IMR-90 (cell line): ENCODE results near the gene CDK17. TPM values are rescaled to one million over a fixed set of nuclear protein-coding genes. Genes with fewer than 3 reads are reported as not detected.

Source experiments
- ATAC-seq: fragments of 200-7000 bp; cut with Tn5 transposase; 2 replicates; pipeline ENCODE4 v1.9.1; 2020; ENCODE audit warnings: low read depth, mild to moderate bottlenecking, moderate library complexity
- BruUV-seq: library from RNA; stranded (reverse); fragments of 400-500 nt; replicated peaks from 2 replicates; lab custom pipeline; 2021; lab: Mats Ljungman, UMichigan
- CTCF ChIA-PET: fragments of 300-600 bp; formaldehyde crosslinking; extraction: SDS; loops from one replicate; lab custom pipeline; 2021; ENCODE audit warnings: antibody characterized with exemption; lab: Yijun Ruan, JAX
- POLR2A ChIA-PET: fragments of 300-600 bp; sonication (Branson Sonifier 250); formaldehyde crosslinking; loops from one replicate; lab custom pipeline; 2022; ENCODE audit warnings: antibody characterized with exemption; ENCODE audit not compliant: unreplicated experiment; lab: Charles Lee
- DNase-seq: peaks from one replicate; pipeline ENCODE4 v3.0.0; 2013
- H2AFZ ChIP-seq: replicated peaks from 2 replicates; pipeline ENCODE3; 2013; ENCODE audit warnings: low read length, mild to moderate bottlenecking; ENCODE audit not compliant: poor library complexity
- H2AK5ac ChIP-seq: 2 replicates; pipeline ENCODE4 v1.6.1; 2013; ENCODE audit warnings: low read depth, low read length, inconsistent platforms
- H2AK9ac ChIP-seq: replicated peaks from 2 replicates; pipeline ENCODE3; 2013; ENCODE audit warnings: mild to moderate bottlenecking, low read depth, low read length, moderate library complexity; ENCODE audit not compliant: poor library complexity
- H2BK120ac ChIP-seq: 2 replicates; pipeline ENCODE4 v1.6.1; 2013; ENCODE audit warnings: low read depth, low read length, inconsistent platforms
- H2BK15ac ChIP-seq: 3 replicates; pipeline ENCODE4 v1.6.1; 2013; ENCODE audit warnings: low read depth, low read length, inconsistent platforms
- H2BK20ac ChIP-seq: 2 replicates; pipeline ENCODE4 v1.6.1; 2013; ENCODE audit warnings: low read depth, mild to moderate bottlenecking, inconsistent platforms, low read length, moderate library complexity
- H2BK5ac ChIP-seq: 2 replicates; pipeline ENCODE4 v1.6.1; 2013; ENCODE audit warnings: mild to moderate bottlenecking, low read depth, low read length, inconsistent platforms; ENCODE audit not compliant: poor library complexity, severe bottlenecking
- H3K14ac ChIP-seq: replicated peaks from 2 replicates; pipeline ENCODE4 v1.6.1; 2013; ENCODE audit warnings: low read depth, low read length, inconsistent platforms
- H3K18ac ChIP-seq: 2 replicates; pipeline ENCODE4 v1.6.1; 2013; ENCODE audit warnings: low read depth, low read length, control low read depth
- H3K23ac ChIP-seq: 2 replicates; pipeline ENCODE4 v1.6.1; 2013; ENCODE audit warnings: low read depth, low read length, inconsistent platforms
- H3K27ac ChIP-seq: 2 replicates; pipeline ENCODE4 v1.5.1; 2013; ENCODE audit warnings: mild to moderate bottlenecking, control low read depth, low read length; ENCODE audit not compliant: insufficient read depth
- H3K27me3 ChIP-seq: 2 replicates; pipeline ENCODE4 v1.6.1; 2013; ENCODE audit warnings: low read length; ENCODE audit not compliant: control insufficient read depth, insufficient read depth
- H3K36me3 ChIP-seq: 2 replicates; pipeline ENCODE4 v1.6.1; 2013; ENCODE audit warnings: low read length, mixed read lengths; ENCODE audit not compliant: control insufficient read depth, insufficient read depth
- H3K4ac ChIP-seq: 2 replicates; pipeline ENCODE4 v1.6.1; 2013; ENCODE audit warnings: low read depth, low read length, inconsistent platforms
- H3K4me1 ChIP-seq: 2 replicates; pipeline ENCODE4 v1.6.1; 2013; ENCODE audit warnings: low read length, mixed read lengths; ENCODE audit not compliant: control insufficient read depth, insufficient read depth
- H3K4me2 ChIP-seq: 2 replicates; pipeline ENCODE4 v1.6.1; 2013; ENCODE audit warnings: low read depth, mild to moderate bottlenecking, control low read depth, low read length, moderate library complexity
- H3K4me3 ChIP-seq: 2 replicates; pipeline ENCODE4 v1.5.1; 2013; ENCODE audit warnings: low read depth, mild to moderate bottlenecking, control low read depth, low read length, moderate library complexity; ENCODE audit not compliant: insufficient read depth
- H3K56ac ChIP-seq: 2 replicates; pipeline ENCODE4 v1.6.1; 2013; ENCODE audit warnings: low read length, inconsistent platforms; ENCODE audit not compliant: insufficient read depth; ENCODE audit errors: extremely low read depth
- H3K79me1 ChIP-seq, 2 experiments: 2 replicates each; pipeline ENCODE4 v1.6.1; 2013; ENCODE audit warnings: low read length in 2 of 2, inconsistent platforms in 1 of 2, low read depth in 1 of 2
- H3K9ac ChIP-seq: 2 replicates; pipeline ENCODE4 v1.6.1; 2013; ENCODE audit warnings: low read depth, low read length, control low read depth
- H3K9me1 ChIP-seq: 2 replicates; pipeline ENCODE4 v1.6.1; 2013; ENCODE audit warnings: low read length, inconsistent platforms; ENCODE audit not compliant: insufficient read depth
- H3K9me3 ChIP-seq: 2 replicates; pipeline ENCODE4 v1.6.1; 2013; ENCODE audit warnings: low read length; ENCODE audit not compliant: control insufficient read depth, insufficient read depth
- H4K20me1 ChIP-seq: 2 replicates; pipeline ENCODE4 v1.6.1; 2013; ENCODE audit warnings: low read length, inconsistent platforms; ENCODE audit not compliant: insufficient read depth
- H4K5ac ChIP-seq: 2 replicates; pipeline ENCODE4 v1.6.1; 2013; ENCODE audit warnings: mild to moderate bottlenecking, low read depth, low read length, control low read depth
- H4K8ac ChIP-seq, 2 experiments: 2 replicates each; pipeline ENCODE4 v1.6.1; 2013; ENCODE audit warnings: low read depth in 2 of 2, low read length in 2 of 2, control low read depth in 1 of 2, inconsistent platforms in 1 of 2
- H4K91ac ChIP-seq: 2 replicates; pipeline ENCODE4 v1.6.1; 2013; ENCODE audit warnings: low read depth, low read length, inconsistent platforms; ENCODE audit not compliant: insufficient read depth
- CEBPB ChIP-seq: IDR thresholded peaks from 2 replicates; pipeline ENCODE4 v1.6.1; 2012; ENCODE audit warnings: low read depth, low read length, improper control_type of control experiment
- MAZ ChIP-seq: IDR thresholded peaks from 2 replicates; pipeline ENCODE4 v1.6.1; 2012; ENCODE audit warnings: low read depth, mild to moderate bottlenecking, low read length, improper control_type of control experiment, moderate library complexity, borderline replicate concordance
- NFE2L2 ChIP-seq: fragments of 150-350 bp; IDR thresholded peaks from 2 replicates; pipeline ENCODE4 v1.6.1; 2016; ENCODE audit warnings: low read depth, mild to moderate bottlenecking, low read length
- RAD21 ChIP-seq: IDR thresholded peaks from 2 replicates; pipeline ENCODE4 v1.6.1; 2012; ENCODE audit warnings: low read length, improper control_type of control experiment
- RFX5 ChIP-seq: IDR thresholded peaks from 2 replicates; pipeline ENCODE4 v1.8.0; 2012; ENCODE audit warnings: low read depth, mild to moderate bottlenecking, low read length, moderate library complexity
- WGBS, 2 experiments: methylation state at CpG; one replicate each; pipeline versions ENCODE4 v1.1.5 to v1.1.7; 2013; ENCODE audit warnings: missing lambda C conversion rate in 2 of 2; ENCODE audit not compliant: insufficient read length in 1 of 2; ENCODE audit errors: extremely low coverage in 2 of 2; 5-methylcytosine and 5-hydroxymethylcytosine counted together
- dilution Hi-C: fragments of 300-500 bp; cut with HindIII; formaldehyde crosslinking; loops from one replicate; pipeline ENCODE4 v1.14.3; 2018; ENCODE audit warnings: low sequenced_read_pairs; ENCODE audit not compliant: unreplicated experiment
- in situ Hi-C: fragments of 300-500 bp; cut with MboI; formaldehyde crosslinking; loops from 3 replicates; pipeline ENCODE4 v1.14.3; 2019; ENCODE audit warnings: low sequenced_read_pairs, inconsistent platforms, mixed read lengths
- intact Hi-C: fragments of 100-400 bp; cut with micrococcal nuclease; formaldehyde crosslinking; loops from 2 replicates; pipeline ENCODE4 v1.10.0; 2022
- polyA plus RNA-seq, 3 experiments: library from polyadenylated mRNA; depleted of rRNA; stranded (reverse); fragments of >200 nt; gene quantifications; 2 replicates each; pipeline ENCODE4 v1.2.3, GENCODE V29; 2012; ENCODE audit warnings: low replicate concordance in 1 of 3
- total RNA-seq: library from RNA; depleted of rRNA; stranded (reverse); fragments of >200 nt; gene quantifications from 2 replicates; pipeline ENCODE4 v1.2.3, GENCODE V29; 2012

Gene CDK17
- total and polyA plus RNA-seq, 2 of the 4 experiments (the other 2 are of a cell fraction), result 14.5 to 50.2 TPM

DNA sequence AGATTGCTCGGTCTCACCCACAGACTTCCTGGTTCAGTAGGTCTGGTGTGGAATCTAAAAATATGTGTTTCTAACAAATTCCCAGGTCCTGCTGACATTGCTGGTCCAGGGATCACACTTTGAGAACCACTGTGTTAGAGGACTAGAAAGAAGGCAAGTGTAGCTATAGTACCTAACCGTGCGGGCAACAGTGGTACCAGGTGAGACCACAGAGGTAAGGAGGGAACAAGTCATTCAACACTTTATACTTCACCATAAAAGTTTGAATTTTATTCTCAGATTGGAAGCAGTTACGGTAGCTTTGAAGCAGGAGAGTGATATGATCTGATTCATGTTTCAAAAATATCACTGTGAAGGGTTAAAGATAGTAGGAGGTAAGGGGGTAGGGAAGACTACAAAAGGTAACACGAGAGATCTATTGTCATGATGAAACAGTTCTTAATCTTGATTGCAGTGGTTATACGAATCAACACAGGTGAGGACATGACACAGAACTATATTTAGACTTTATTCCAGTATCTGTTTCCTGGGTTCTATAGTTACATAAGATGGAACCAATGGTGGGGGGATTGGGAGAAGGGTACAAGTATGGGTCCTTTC lies 73.5 kb downstream of the CDK17 start:
- H2BK15ac ChIP-seq, result no peak overlapping the region
- BruUV-seq, result no TSS peak
- no peak overlapping the region for H3K56ac ChIP-seq
- CTCF ChIA-PET, result no interaction called here
- H2AK5ac ChIP-seq, result no peak overlapping the region
- no peaks in the 10 kb centered on the region for H3K27me3 ChIP-seq
- H3K9ac ChIP-seq, result no peak overlapping the region
- H4K91ac ChIP-seq, result no peak overlapping the region
- H3K36me3 ChIP-seq, result peaks cover 18% of the 10 kb centered on the region
- peaks cover 9% of the 10 kb centered on the region; the same call in 1 of the 2 replicates for H3K9me1 ChIP-seq
- H2BK20ac ChIP-seq, result no peak overlapping the region
- H4K20me1 ChIP-seq, result peaks cover 23% of the 10 kb centered on the region
- DNase-seq, result no peak
- POLR2A ChIA-PET, result interaction anchor here (0.5 kb wide), 1 partner anchor 52 kb away, joined by 3 read pairs; no protein-coding TSS in a partner anchor
- H2AFZ ChIP-seq, result no peak overlapping the region
- no peak overlapping the region for H3K27ac ChIP-seq
- no peak overlapping the region for H2BK120ac ChIP-seq
- H3K4ac ChIP-seq, result no peak overlapping the region
- ATAC-seq, result no peak
- no peak overlapping the region for H2BK5ac ChIP-seq
- in situ Hi-C loops (no loop called here), dilution Hi-C loops (no loop called here), intact Hi-C loops (no loop called here)
- no peak overlapping the region for H3K4me3 ChIP-seq
- H3K14ac ChIP-seq, result no peak overlapping the region
- no peaks in the 10 kb centered on the region for H3K4me1 ChIP-seq
- H2AK9ac ChIP-seq, result no peak overlapping the region
- no peak overlapping the region for H3K23ac ChIP-seq
- H4K5ac ChIP-seq, result no peak overlapping the region
- no peak overlapping the region for H4K8ac ChIP-seq
- no peak overlapping the region for H3K4me2 ChIP-seq
- WGBS, 2 experiments, result 100% methylated on average over 1 of the region's 6 CpGs; no CpG with 5 or more reads in 1 of the 2 experiments
- no peak overlapping the region for H3K18ac ChIP-seq
- H3K9me3 ChIP-seq, result no peaks in the 10 kb centered on the region
- TF ChIP-seq RFX5, result no peak
- TF ChIP-seq MAZ, result no peak
- no peak for TF ChIP-seq NFE2L2
- no peak for TF ChIP-seq CEBPB
- TF ChIP-seq RAD21, result no peak
- H3K79me1 ChIP-seq, result peaks cover 45% of the 10 kb centered on the region in 2 experiments
